GDM1 (cell line): ENCODE measurements around the gene TMEM41A.

Experiments used
- DNase-seq: peaks from one replicate; lab custom pipeline; 2025; lab: John Stamatoyannopoulos, UW

The TMEM41A gene

GRCh38 chr3:185498503-185499396 is at the start of gene TMEM41A:
Gene TMEM41A (minus strand): TSS chr3:185499035. CDS start chr3:185498961, 74 bp downstream.
- peak; percentile 89 for DNase-seq

- DNase-seq, result no peak
Measured at GRCh38 chr3:185540695-185541094, 41.9 kb upstream of the TMEM41A start.

- DNase-seq, result no peak
Measured at GRCh38 chr3:185539934-185540333, 41.1 kb upstream of the TMEM41A start.

- DNase-seq, result peak; percentile 24
Measured at GRCh38 chr3:185537369-185537970, 38.6 kb upstream of the TMEM41A start.

GRCh38 chr3:185534511-185534910 is 35.7 kb upstream of the TMEM41A start:
- no peak for DNase-seq

- no peak for DNase-seq
Measured at GRCh38 chr3:185532901-185533300, 34.1 kb upstream of the TMEM41A start.

GRCh38 chr3:185530856-185531255 is 32.0 kb upstream of the TMEM41A start:
- DNase-seq, result no peak

GRCh38 chr3:185528532-185528931 is 29.7 kb upstream of the TMEM41A start:
- DNase-seq, result no peak

- no peak for DNase-seq
Measured at GRCh38 chr3:185527364-185527763, 28.5 kb upstream of the TMEM41A start.

- DNase-seq, result no peak
Measured at GRCh38 chr3:185526349-185526951, 27.6 kb upstream of the TMEM41A start.

GRCh38 chr3:185521349-185522138 is 22.7 kb upstream of the TMEM41A start:
- DNase-seq, result no peak

- no peak for DNase-seq
Measured at GRCh38 chr3:185519021-185519420, 20.2 kb upstream of the TMEM41A start.

GRCh38 chr3:185517387-185518130 is 18.7 kb upstream of the TMEM41A start:
- DNase-seq, result no peak

- no peak for DNase-seq
Measured at GRCh38 chr3:185511711-185512110, 12.9 kb upstream of the TMEM41A start.

GRCh38 chr3:185508335-185508991 is 9.6 kb upstream of the TMEM41A start:
- DNase-seq, result no peak

GRCh38 chr3:185507883-185508282 is 9.0 kb upstream of the TMEM41A start:
- DNase-seq, result no peak

GRCh38 chr3:185504636-185505035 is 5.8 kb upstream of the TMEM41A start:
- no peak for DNase-seq

- DNase-seq, result no peak
Measured at GRCh38 chr3:185503521-185503920, 4.7 kb upstream of the TMEM41A start.

- no peak for DNase-seq
Measured at GRCh38 chr3:185502987-185503386, 4.2 kb upstream of the TMEM41A start.

- DNase-seq, result no peak
Measured at GRCh38 chr3:185490241-185490640, 8.6 kb downstream of the TMEM41A start.

GRCh38 chr3:185489462-185489861 is 9.4 kb downstream of the TMEM41A start:
- DNase-seq, result no peak
